Bone marrow (tissue), 2 donors: Measurements from ENCODE around the gene DNAH10.

Experiments
- DNase-seq, 2 donors: peaks; one replicate each; lab custom pipeline; 2025; lab: John Stamatoyannopoulos, UW

DNAH10 gene

DNA sequence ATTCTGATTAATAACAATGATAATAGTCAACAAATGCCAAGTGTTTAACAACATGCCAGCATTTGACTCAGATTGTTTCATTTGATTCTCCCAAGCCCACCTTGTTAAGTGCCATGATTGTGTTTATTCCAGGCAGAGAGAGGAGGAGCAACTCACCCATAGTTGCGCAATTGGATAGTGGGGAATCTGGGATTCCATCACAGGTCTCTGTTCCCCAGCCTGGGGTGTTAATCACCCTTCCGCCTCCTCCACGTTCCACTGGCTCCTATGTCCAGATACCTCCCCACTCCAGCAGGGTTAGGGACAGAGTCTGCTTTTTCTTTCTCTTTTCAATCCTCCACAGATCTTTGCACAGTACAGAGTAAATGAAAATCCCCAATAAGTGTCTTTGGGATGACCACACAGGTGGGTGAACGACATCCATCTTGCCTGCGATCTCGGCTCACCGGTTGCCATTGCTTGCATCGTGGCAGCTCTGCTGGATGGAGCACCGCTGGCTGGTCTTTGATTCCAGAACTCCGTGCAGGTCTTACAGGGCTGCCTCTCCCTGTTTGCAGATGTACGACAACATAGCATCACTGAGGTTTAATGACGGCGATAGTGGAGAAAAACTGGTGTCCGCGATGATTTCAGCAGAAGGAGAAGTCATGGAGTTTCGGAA, 78.8 kb downstream of the DNAH10 start:
- DNase-seq, result no peak

- DNase-seq, result no peak
These were observed 82.0 kb downstream of the DNAH10 start for GRCh38 chr12:123843912-123844748.

- no peak for DNase-seq
These were observed 83.8 kb downstream of the DNAH10 start for GRCh38 chr12:123845881-123846280.

DNA sequence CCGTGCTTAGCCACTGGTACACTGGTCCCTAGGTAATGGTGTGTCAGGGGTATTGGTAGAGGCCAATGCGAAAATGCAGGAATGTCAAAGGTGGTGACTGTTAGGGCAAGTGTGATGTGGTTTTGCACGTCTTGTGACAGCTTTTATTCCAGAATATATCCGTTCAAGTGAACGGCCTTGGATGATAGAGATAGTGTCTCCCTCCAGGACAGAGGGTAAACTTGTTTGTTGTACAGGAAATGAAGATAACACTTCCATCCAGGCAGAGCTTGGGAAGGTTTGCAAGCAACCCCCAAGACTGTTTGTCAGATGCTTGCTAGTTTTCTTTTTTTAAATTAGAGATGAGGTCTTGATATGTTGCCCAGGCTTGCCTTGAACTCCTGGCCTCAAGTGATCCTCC, 84.2 kb downstream of the DNAH10 start:
- DNase-seq, result no peak

- DNase-seq, result no peak
These were observed 84.9 kb downstream of the DNAH10 start for GRCh38 chr12:123847019-123847418.

- no peak for DNase-seq
These were observed 85.8 kb downstream of the DNAH10 start for GRCh38 chr12:123847876-123848275.

DNA sequence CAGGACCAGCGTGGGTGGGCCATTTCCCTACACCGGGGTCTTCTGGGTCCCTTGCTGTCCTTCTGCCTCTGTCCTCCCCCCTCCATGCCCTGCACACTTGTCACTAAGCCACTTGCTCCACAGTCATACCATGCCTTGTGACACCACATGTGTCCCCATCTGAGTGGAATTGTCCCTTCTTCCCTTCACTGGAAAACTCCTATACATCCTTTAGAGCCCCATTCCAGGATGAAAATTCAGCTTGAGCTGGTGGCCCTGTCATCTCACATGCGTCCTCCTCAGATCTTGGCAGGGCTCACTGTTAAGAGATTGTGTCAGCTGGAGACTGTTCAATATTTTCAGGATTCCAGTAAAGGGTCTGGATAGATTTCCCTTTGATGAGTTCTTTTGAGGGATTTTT, 87.4 kb downstream of the DNAH10 start:
- DNase-seq, result no peak

- DNase-seq, result no peak
These were observed 88.4 kb downstream of the DNAH10 start for GRCh38 chr12:123850246-123851134.

DNA sequence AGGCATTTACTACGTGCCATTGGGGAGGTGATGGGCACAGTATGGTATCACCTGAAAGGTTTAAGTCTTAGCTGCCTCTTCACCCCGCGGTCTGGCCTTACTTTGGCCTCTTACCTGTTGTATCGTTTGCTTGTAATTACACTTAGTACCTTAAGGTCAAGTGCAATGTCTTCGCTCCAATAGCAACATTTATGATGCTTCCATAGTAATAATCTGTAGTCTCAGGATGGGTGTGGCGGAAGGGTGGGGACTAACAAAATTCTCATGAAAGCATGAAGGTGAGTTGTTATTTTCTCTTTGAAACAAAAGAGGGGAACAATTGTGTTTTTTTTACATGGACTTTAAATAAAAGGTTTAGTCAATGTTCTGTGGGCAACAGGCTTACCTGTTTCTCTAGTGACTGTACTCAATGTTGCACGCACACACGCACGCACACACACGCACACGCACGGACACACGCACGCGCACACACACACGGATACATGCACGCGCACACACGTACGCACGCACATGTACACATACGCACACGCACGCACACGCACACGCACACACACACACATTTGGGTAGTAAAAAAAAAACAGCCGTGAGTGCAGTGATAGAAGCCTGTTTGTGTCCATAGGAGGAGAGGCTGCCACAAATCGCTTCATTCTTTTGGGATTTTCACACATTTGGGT, 91.4 kb downstream of the DNAH10 start:
- no peak for DNase-seq

GRCh38 chr12:123854232-123854631, 92.1 kb downstream of the DNAH10 start:
- DNase-seq, result no peak

DNA sequence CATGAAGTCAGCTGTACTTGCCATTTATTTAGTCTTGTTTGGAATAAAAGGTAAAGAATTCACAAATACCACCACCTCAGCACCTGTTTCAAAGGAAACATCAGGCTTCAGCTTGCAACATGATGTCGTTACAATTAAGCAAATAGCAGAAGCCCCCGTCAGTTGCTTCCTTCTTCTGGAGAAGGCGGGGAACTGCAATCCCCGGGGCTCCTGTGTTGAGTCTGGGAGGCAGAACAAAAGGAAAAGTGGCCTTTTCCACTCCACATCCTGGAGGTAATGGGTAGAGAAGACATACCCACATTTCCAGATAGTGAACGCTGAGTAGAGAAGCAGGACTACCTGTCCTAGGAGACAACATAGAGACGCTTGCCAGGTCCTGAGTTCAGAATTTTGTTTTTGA, 92.8 kb downstream of the DNAH10 start:
- no peak for DNase-seq

GRCh38 chr12:123856681-123857080, 94.6 kb downstream of the DNAH10 start:
- no peak for DNase-seq

- DNase-seq, result no peak
These were observed 96.1 kb downstream of the DNAH10 start for GRCh38 chr12:123858176-123858575.

DNA sequence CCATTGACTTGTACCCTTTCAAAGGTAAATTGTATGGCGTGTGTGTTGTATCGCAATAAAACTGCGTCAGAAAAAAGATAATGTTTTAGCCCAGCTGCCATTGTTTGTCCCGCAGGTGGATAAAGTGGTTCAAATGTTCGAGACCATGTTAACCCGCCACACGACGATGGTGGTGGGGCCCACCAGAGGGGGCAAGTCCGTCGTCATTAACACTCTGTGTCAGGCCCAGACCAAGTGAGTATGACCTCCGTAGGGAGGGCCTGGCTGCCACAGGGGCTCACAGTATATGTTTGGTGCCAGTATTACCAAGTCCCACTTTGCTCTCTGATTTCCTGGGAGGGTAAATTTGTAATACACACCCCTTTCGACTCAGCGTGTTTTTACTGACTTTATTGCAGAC, 96.9 kb downstream of the DNAH10 start:
- no peak for DNase-seq

DNA sequence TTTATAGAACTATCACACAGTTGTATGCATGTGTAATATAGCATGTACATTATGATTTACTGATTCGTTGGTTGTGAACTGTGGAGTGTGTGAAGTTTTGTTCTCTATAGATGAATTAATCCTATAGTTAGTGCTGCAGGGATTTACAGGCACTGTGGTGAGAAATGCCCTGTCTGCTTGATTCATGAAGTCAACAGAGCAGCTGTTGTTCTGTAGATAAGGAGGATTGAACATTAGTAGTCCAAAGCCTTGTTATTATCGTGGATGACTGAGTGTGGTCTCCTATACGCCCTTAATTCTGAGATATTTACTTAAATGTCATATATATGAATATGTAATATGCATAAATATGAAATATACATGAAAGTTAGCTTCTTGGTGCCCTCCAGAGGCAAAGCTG, 98.3 kb downstream of the DNAH10 start:
- DNase-seq, result no peak

- no peak for DNase-seq
These were observed 99.3 kb downstream of the DNAH10 start for GRCh38 chr12:123861392-123861791.

DNA sequence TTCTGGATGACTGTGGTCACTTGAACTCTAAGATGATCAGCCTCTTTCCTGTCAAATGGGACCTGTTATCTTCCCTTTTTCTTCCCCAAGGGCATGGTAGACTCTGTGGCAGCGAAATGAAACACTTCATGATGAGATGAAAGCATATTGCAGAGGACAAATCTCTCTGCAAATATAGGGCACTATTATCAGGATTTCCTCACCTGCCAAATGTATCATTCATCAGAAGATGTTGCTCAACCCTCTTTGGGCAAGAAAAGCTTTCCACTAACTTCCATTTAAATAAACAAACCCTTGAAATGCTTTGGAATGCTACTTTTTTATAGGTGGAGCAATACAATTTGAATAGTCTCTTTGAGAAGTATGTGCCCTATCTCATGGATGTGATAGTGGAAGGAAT, 105.0 kb downstream of the DNAH10 start:
- DNase-seq, result no peak

GRCh38 chr12:123868791-123869190, 106.7 kb downstream of the DNAH10 start:
- DNase-seq, result no peak

GRCh38 chr12:123873793-123874192, 111.7 kb downstream of the DNAH10 start:
- DNase-seq, result no peak

DNA sequence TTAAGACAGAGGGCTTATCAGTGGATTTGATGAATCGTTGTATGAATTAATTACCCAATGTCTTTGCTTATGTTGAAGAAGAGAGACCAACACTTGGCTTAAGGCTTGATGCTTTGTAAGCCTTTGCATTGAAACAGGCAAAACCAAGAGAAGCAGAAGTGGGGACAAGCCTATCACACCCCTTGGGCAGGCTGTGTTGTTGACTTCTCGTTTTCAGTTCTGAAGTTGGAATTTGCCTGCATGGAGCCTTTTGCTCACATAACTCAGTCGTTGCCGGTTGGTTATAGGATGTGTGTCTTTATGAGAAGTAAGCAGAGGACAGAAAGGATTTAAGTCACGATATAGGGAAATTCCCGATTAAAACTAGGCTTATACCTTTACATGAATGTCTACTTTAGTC, 115.9 kb downstream of the DNAH10 start:
- DNase-seq, result no peak

DNA sequence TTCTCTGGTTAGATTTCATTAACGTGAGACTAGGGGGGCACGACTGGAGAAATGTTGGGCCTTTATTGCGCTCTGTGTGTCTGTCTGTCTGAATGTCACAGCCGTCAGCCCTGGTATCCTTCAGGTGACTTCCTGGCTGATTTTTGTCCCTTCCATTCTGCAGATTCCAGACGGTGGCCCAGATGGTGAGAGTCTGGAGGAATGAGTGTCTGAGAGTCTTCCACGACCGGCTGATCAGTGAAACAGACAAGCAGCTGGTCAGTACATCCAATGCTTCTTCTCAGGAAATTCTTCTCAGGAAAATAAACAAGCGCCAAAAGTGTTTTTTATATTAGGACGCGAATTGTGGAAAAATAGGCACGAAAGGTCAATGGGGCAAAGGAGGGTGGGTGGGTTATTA, 117.0 kb downstream of the DNAH10 start:
- no peak for DNase-seq

- DNase-seq, result no peak
These were observed 117.6 kb downstream of the DNAH10 start for GRCh38 chr12:123879691-123880090.
